Gastrocnemius medialis (tissue), 4 donors: ENCODE results near the gene SLC6A1. TPM values are rescaled to one million over a fixed set of nuclear protein-coding genes. Genes with fewer than 3 reads are reported as not detected.

ENCODE experiments used
- ATAC-seq, 2 donors: fragments of 150-250 bp; one replicate each; pipeline ENCODE4 v1.9.1; 2016
- DNase-seq, 2 donors: peaks; one replicate each; pipeline ENCODE4 v3.0.0-alpha.2; 2019
- H3K27ac ChIP-seq, 4 donors: fragments of 200-600 bp; sonication (generic); 1 replicate in 1 of 4; 2 replicates in 3 of 4; pipeline ENCODE4 v1.5.1; 2016 to 2018; ENCODE audit warnings: mild to moderate bottlenecking in 2 of 4, moderate library complexity in 1 of 4
- H3K27me3 ChIP-seq, 3 donors: fragments of 200-600 bp; sonication (generic) in 2 of 3; 1 replicate in 1 of 3; 2 replicates in 2 of 3; pipeline versions ENCODE4 v1.5.1 to v1.6.0; 2016 to 2019; ENCODE audit warnings: mild to moderate bottlenecking in 1 of 3, moderate library complexity in 1 of 3
- H3K36me3 ChIP-seq, 2 donors: fragments of 200-600 bp; sonication (generic) in 1 of 2; one replicate each; pipeline ENCODE4 v1.5.1; 2017 to 2018
- H3K4me1 ChIP-seq, 2 donors: fragments of 200-600 bp; sonication (generic) in 1 of 2; one replicate each; pipeline ENCODE4 v1.5.1; 2016 to 2017; ENCODE audit warnings: mild to moderate bottlenecking in 2 of 2
- H3K4me3 ChIP-seq, 4 donors: fragments of 200-600 bp; sonication (generic) in 3 of 4; 1 replicate in 1 of 4; 2 replicates in 3 of 4; pipeline ENCODE4 v1.5.1; 2016 to 2019; ENCODE audit warnings: mild to moderate bottlenecking in 2 of 4
- H3K9me3 ChIP-seq, 3 donors: fragments of 200-600 bp; sonication (generic) in 2 of 3; 1 replicate in 1 of 3; 2 replicates in 2 of 3; pipeline ENCODE4 v1.5.1; 2016 to 2019
- CTCF ChIP-seq, 5 experiments: fragments of 450-650 bp in 3 of 5; fragments of 200-600 bp in 2 of 5; sonication (generic) in 2 of 5; IDR thresholded peaks in 4 of 5; conservative IDR thresholded peaks in 1 of 5; 1 replicate in 4 of 5; 2 replicates in 1 of 5; pipeline ENCODE4 v1.5.1; 2016 to 2019; ENCODE audit warnings: antibody characterized with exemption in 5 of 5, mild to moderate bottlenecking in 3 of 5, moderate library complexity in 3 of 5
- POLR2A ChIP-seq, 2 donors: fragments of 450-650 bp; IDR thresholded peaks; one replicate each; pipeline ENCODE4 v1.6.1; 2017; ENCODE audit warnings: antibody characterized with exemption in 2 of 2, mild to moderate bottlenecking in 2 of 2, moderate library complexity in 2 of 2
- in situ Hi-C, 4 donors: fragments of 200-750 bp; cut with MboI; loops; one replicate each; pipeline versions ENCODE4 v1.15.0 to v1.8.0; 2017; ENCODE audit warnings: low sequenced_read_pairs in 4 of 4
- intact Hi-C: fragments of 100-400 bp; cut with DNase I; formaldehyde crosslinking; loops from one replicate; pipeline ENCODE4 v1.15.1; 2023; ENCODE audit warnings: low total_unique reads
- total RNA-seq, 4 donors: library from RNA; depleted of rRNA; stranded (reverse); fragments of >200 nt; gene quantifications; one replicate each; pipeline versions ENCODE4 v1.1.0 to v1.2.3, GENCODE V29; 2016

Gene SLC6A1
- total RNA-seq, 4 donors from 2014 or later, result 0.23 to 0.36 (median 0.31) TPM

GRCh38 chr3:11077466-11077865 lies 84.9 kb downstream of the SLC6A1 start:
- intact Hi-C loops, result no loop called here
- ATAC-seq, result no peak

GRCh38 chr3:11078826-11079515 lies 86.4 kb downstream of the SLC6A1 start:
- no peaks in the 10 kb centered on the region for H3K9me3 ChIP-seq
- intact Hi-C loops (no loop called here), in situ Hi-C loops (no loop called here)
- no peaks in the 10 kb centered on the region for H3K4me1 ChIP-seq
- ATAC-seq (no peak), DNase-seq (no peak)
- H3K4me3 ChIP-seq, result no peak overlapping the region
- no peaks in the 10 kb centered on the region for H3K36me3 ChIP-seq
- H3K27ac ChIP-seq, result no peak overlapping the region
- H3K27me3 ChIP-seq, result no peaks in the 10 kb centered on the region
- TF ChIP-seq CTCF (IDR thresholded peaks at IDR 0.05 in 4 of 5, conservative IDR thresholded peaks at IDR 0.05 in 1 of 5), result no peak
- TF ChIP-seq POLR2A (IDR thresholded peaks at IDR 0.05), result no peak

More at GRCh38 chr3:11077466-11077865, 84.9 kb downstream of the SLC6A1 start:
- Histone ChIP-seq H3K9me3 (no peaks in the 10 kb centered on the region), H3K27me3 (no peaks in the 10 kb centered on the region), H3K36me3 (no peaks in the 10 kb centered on the region), H3K27ac (no peak overlapping the region), H3K4me1 (no peaks in the 10 kb centered on the region), H3K4me3 (no peak overlapping the region)
- TF ChIP-seq POLR2A (IDR thresholded peaks at IDR 0.05) (no peak), CTCF (IDR thresholded peaks at IDR 0.05 in 4 of 5, conservative IDR thresholded peaks at IDR 0.05 in 1 of 5) (no peak)
- no peak for DNase-seq
- in situ Hi-C loops, result no loop called here

- in situ Hi-C loops, result no loop called here
- Histone ChIP-seq H3K36me3 (no peaks in the 10 kb centered on the region), H3K27ac (no peak overlapping the region), H3K9me3 (no peaks in the 10 kb centered on the region), H3K27me3 (no peaks in the 10 kb centered on the region), H3K4me1 (no peaks in the 10 kb centered on the region), H3K4me3 (no peak overlapping the region)
- ATAC-seq (no peak), DNase-seq (no peak)
- TF ChIP-seq CTCF (IDR thresholded peaks at IDR 0.05 in 4 of 5, conservative IDR thresholded peaks at IDR 0.05 in 1 of 5) (no peak), POLR2A (IDR thresholded peaks at IDR 0.05) (no peak)
- intact Hi-C loops, result no loop called here
These were observed 87.9 kb downstream of the SLC6A1 start for GRCh38 chr3:11080492-11080891.

- ATAC-seq, result no peak
- intact Hi-C loops, result no loop called here
- no peaks in the 10 kb centered on the region for H3K27me3 ChIP-seq
These were observed 91.5 kb downstream of the SLC6A1 start for GRCh38 chr3:11084098-11084497.

More at GRCh38 chr3:11084098-11084497, 91.5 kb downstream of the SLC6A1 start:
- H3K9me3 ChIP-seq, result no peaks in the 10 kb centered on the region
- no peak overlapping the region for H3K4me3 ChIP-seq
- H3K36me3 ChIP-seq, result no peaks in the 10 kb centered on the region
- no peak overlapping the region for H3K27ac ChIP-seq
- in situ Hi-C loops, result no loop called here
- no peak for DNase-seq
- TF ChIP-seq CTCF (IDR thresholded peaks at IDR 0.05 in 4 of 5, conservative IDR thresholded peaks at IDR 0.05 in 1 of 5) (no peak), POLR2A (IDR thresholded peaks at IDR 0.05) (no peak)
- H3K4me1 ChIP-seq, result no peaks in the 10 kb centered on the region
